H9 (cell line): ENCODE data around the gene PLAU. TPM values are rescaled to one million over a fixed set of nuclear protein-coding genes. Genes with fewer than 3 reads are reported as not detected.

Source experiments
- DNase-seq: peaks from one replicate; pipeline ENCODE4 v3.0.0-alpha.2; 2017
- H2AFZ ChIP-seq: one replicate; pipeline ENCODE4 v1.6.1; 2013; ENCODE audit warnings: mild to moderate bottlenecking, low read length, control low read depth, moderate library complexity
- H2AK5ac ChIP-seq: 2 replicates; pipeline ENCODE4 v1.6.1; 2013; ENCODE audit warnings: low read length, control low read depth, mixed read lengths; ENCODE audit not compliant: insufficient read length
- H2BK120ac ChIP-seq: one replicate; pipeline ENCODE4 v1.6.1; 2013; ENCODE audit warnings: low read depth, mild to moderate bottlenecking, low read length, control low read depth, inconsistent platforms; ENCODE audit not compliant: poor library complexity, severe bottlenecking
- H2BK12ac ChIP-seq: 2 replicates; pipeline ENCODE4 v1.6.1; 2013; ENCODE audit warnings: low read length, control low read depth, mixed read lengths, low read depth; ENCODE audit not compliant: insufficient read length
- H2BK15ac ChIP-seq: 2 replicates; pipeline ENCODE4 v1.6.1; 2013; ENCODE audit warnings: low read depth, low read length, control low read depth
- H2BK20ac ChIP-seq: one replicate; pipeline ENCODE4 v1.6.1; 2013; ENCODE audit warnings: low read depth, mild to moderate bottlenecking, low read length, control low read depth, inconsistent platforms; ENCODE audit not compliant: poor library complexity, severe bottlenecking
- H2BK5ac ChIP-seq: 2 replicates; pipeline ENCODE4 v1.6.1; 2013; ENCODE audit warnings: low read length, control low read depth, mixed read lengths; ENCODE audit not compliant: insufficient read length
- H3K14ac ChIP-seq: 2 replicates; pipeline ENCODE4 v1.6.1; 2013; ENCODE audit warnings: low read length, control low read depth; ENCODE audit not compliant: insufficient read depth
- H3K18ac ChIP-seq: 2 replicates; pipeline ENCODE4 v1.6.1; 2013; ENCODE audit warnings: low read depth, mild to moderate bottlenecking, mixed read lengths, low read length, control low read depth; ENCODE audit not compliant: insufficient read length
- H3K23ac ChIP-seq: 2 replicates; pipeline ENCODE4 v1.6.1; 2013; ENCODE audit warnings: low read length, control low read depth, mixed read lengths, low read depth; ENCODE audit not compliant: insufficient read length
- H3K23me2 ChIP-seq: 2 replicates; pipeline ENCODE4 v1.6.1; 2013; ENCODE audit warnings: low read depth, mild to moderate bottlenecking, mixed read lengths, low read length, control low read depth; ENCODE audit not compliant: insufficient read length, poor library complexity, severe bottlenecking
- H3K27ac ChIP-seq: 2 replicates; pipeline ENCODE4 v1.5.1; 2013; ENCODE audit warnings: low read length, control low read depth, mixed read lengths, low read depth; ENCODE audit not compliant: insufficient read length
- H3K27me3 ChIP-seq: 2 replicates; pipeline ENCODE4 v1.6.1; 2013; ENCODE audit warnings: low read length, control low read depth, inconsistent platforms; ENCODE audit not compliant: insufficient read depth
- H3K4ac ChIP-seq: 2 replicates; pipeline ENCODE4 v1.6.1; 2013; ENCODE audit warnings: low read depth, mild to moderate bottlenecking, control low read depth, inconsistent platforms, low read length, moderate library complexity
- H3K4me1 ChIP-seq: 2 replicates; pipeline ENCODE4 v1.6.1; 2013; ENCODE audit warnings: low read length, control low read depth, inconsistent platforms; ENCODE audit not compliant: insufficient read depth
- H3K4me2 ChIP-seq: 2 replicates; pipeline ENCODE4 v1.6.1; 2013; ENCODE audit warnings: low read length, control low read depth, mixed read lengths; ENCODE audit not compliant: insufficient read length, insufficient read depth
- H3K56ac ChIP-seq: 2 replicates; pipeline ENCODE4 v1.6.1; 2013; ENCODE audit warnings: low read depth, mild to moderate bottlenecking, mixed read lengths, low read length, control low read depth; ENCODE audit not compliant: insufficient read length
- H3K79me1 ChIP-seq: 2 replicates; pipeline ENCODE4 v1.6.1; 2013; ENCODE audit warnings: low read depth, mild to moderate bottlenecking, moderate library complexity, low read length, control low read depth, inconsistent platforms; ENCODE audit not compliant: insufficient read depth, poor library complexity, severe bottlenecking
- H3K79me2 ChIP-seq: 2 replicates; pipeline ENCODE4 v1.6.1; 2013; ENCODE audit warnings: low read length, control low read depth, inconsistent platforms; ENCODE audit not compliant: insufficient read depth
- H3K9ac ChIP-seq: 2 replicates; pipeline ENCODE4 v1.6.1; 2013; ENCODE audit warnings: low read length, control low read depth, mixed read lengths; ENCODE audit not compliant: insufficient read length; ENCODE audit errors: extremely low read depth
- H3K9me3 ChIP-seq: one replicate; pipeline ENCODE4 v1.6.1; 2013; ENCODE audit warnings: low read depth, low read length, inconsistent platforms; ENCODE audit not compliant: control insufficient read depth
- H3T11ph ChIP-seq: one replicate; pipeline ENCODE4 v1.6.1; 2013; ENCODE audit warnings: mild to moderate bottlenecking, low read length, control low read depth, inconsistent platforms
- H4K20me1 ChIP-seq: one replicate; pipeline ENCODE4 v1.6.1; 2013; ENCODE audit not compliant: control insufficient read depth, insufficient read length, insufficient read depth
- H4K5ac ChIP-seq: 2 replicates; pipeline ENCODE4 v1.6.1; 2013; ENCODE audit warnings: low read depth, mild to moderate bottlenecking, mixed read lengths, low read length, control low read depth; ENCODE audit not compliant: insufficient read length
- H4K8ac ChIP-seq: replicated peaks from 2 replicates; pipeline ENCODE4 v1.6.1; 2013; ENCODE audit warnings: low read length, control low read depth, mixed read lengths, low read depth; ENCODE audit not compliant: insufficient read length
- H4K91ac ChIP-seq: 2 replicates; pipeline ENCODE4 v1.6.1; 2013; ENCODE audit warnings: low read depth, mild to moderate bottlenecking, moderate library complexity, mixed read lengths, low read length, control low read depth; ENCODE audit not compliant: insufficient read length
- H3K27ac Mint-ChIP-seq, 3 experiments: 2 replicates in 2 of 3; 3 replicates in 1 of 3; pipeline ENCODE4 v1.8.0; 2020 to 2021; ENCODE audit warnings: mixed read lengths in 3 of 3, mild to moderate bottlenecking in 1 of 3, moderate library complexity in 1 of 3
- H3K27me3 Mint-ChIP-seq: 2 replicates; pipeline ENCODE4 v1.8.0; 2021; ENCODE audit warnings: low read depth, mild to moderate bottlenecking, moderate library complexity, mixed read lengths
- H3K36me3 Mint-ChIP-seq, 3 experiments: 2 replicates in 2 of 3; 3 replicates in 1 of 3; pipeline ENCODE4 v1.8.0; 2020 to 2021; ENCODE audit warnings: low read depth in 3 of 3, mixed read lengths in 3 of 3; ENCODE audit not compliant: insufficient read depth in 1 of 3
- H3K4me1 Mint-ChIP-seq, 2 experiments: 2 replicates each; pipeline ENCODE4 v1.8.0; 2020; ENCODE audit warnings: mixed read lengths in 2 of 2
- H3K4me3 Mint-ChIP-seq, 2 experiments: 2 replicates in 1 of 2; 3 replicates in 1 of 2; pipeline ENCODE4 v1.8.0; 2020 to 2021; ENCODE audit warnings: mild to moderate bottlenecking in 2 of 2, mixed read lengths in 2 of 2, moderate library complexity in 1 of 2
- H3K9me3 Mint-ChIP-seq, 2 experiments: 2 replicates in 1 of 2; 3 replicates in 1 of 2; pipeline ENCODE4 v1.8.0; 2020; ENCODE audit warnings: mild to moderate bottlenecking in 2 of 2, mixed read lengths in 2 of 2, moderate library complexity in 1 of 2
- WGBS: extraction: QIAGEN DNeasy Blood & Tissue Kit; methylation state at CpG from one replicate; pipeline ENCODE4 v1.1.7; 2013; ENCODE audit warnings: missing lambda C conversion rate, low lambda C conversion rate, mixed read lengths; ENCODE audit not compliant: insufficient read length; ENCODE audit errors: extremely low coverage; 5-methylcytosine and 5-hydroxymethylcytosine counted together
- total RNA-seq: library from RNA; stranded (reverse); gene quantifications from 2 replicates; pipeline ENCODE4 v1.2.1, GENCODE V29; 2021
- TF ChIP-seq, protein P1 (sequence below): fragments of 200-600 bp; sonication (generic); conservative IDR thresholded peaks from 3 replicates; pipeline ENCODE4 v1.8.0; 2021; ENCODE audit warnings: antibody characterized with exemption, mild to moderate bottlenecking

The PLAU gene
- total RNA-seq, 1 experiment from 2014 or later, result 15.0 TPM

DNA sequence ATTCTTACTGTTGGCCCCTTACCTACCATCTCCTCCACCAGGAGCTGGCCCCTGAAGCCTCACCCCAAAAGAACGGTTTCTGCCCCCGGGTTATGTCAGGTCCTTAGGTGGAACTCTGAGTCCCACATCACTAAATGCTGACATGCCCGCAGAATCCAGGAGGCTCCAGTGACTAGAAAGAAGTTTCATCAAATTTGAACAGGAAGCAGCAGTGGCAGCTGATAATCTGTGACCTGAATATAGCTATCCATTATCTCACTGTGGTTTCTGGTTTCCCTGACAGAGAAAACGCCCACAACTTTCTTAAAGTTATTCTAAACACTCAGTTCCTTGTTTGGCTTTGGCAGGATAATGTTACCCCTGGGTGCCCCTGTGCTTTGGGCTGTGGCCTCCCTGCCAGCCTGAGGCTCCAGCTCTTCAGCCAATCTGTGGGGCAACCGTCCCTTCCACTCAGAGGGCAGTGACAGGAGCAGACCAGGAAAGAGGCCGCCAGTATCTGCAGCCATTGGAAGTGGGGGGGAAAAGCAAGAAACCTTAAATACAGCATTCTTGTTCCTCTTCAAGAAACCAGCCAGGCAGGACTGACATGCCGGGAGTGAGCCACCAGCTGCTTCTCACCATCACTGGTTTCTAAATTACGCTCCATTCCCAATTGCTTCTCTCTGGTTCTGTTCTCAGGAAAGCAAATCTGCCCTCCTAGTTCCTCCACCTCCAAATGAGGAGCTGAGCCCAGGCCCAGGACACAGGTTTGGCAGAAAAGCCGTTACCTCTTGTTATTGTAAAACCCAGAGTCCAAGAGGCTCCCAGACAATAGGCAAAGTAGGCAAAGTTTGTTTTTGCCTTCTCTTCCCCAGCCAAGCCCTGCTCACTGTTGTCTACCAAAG is 45.8 kb downstream of the PLAU start:
- no peak overlapping the region for H4K91ac ChIP-seq
- H3K14ac ChIP-seq, result no peak overlapping the region
- no peak overlapping the region for H3K9ac ChIP-seq
- peaks cover 11 to 16% of the 10 kb centered on the region in 2 experiments for H3K4me1 Mint-ChIP-seq
- H4K20me1 ChIP-seq, result no peaks in the 10 kb centered on the region
- H3T11ph ChIP-seq, result no peak overlapping the region
- no peak overlapping the region for H2AK5ac ChIP-seq
- H3K56ac ChIP-seq, result no peak overlapping the region
- no peak overlapping the region for H2BK5ac ChIP-seq
- DNase-seq, result no peak
- no peak overlapping the region for H2BK20ac ChIP-seq
- no peak overlapping the region for H3K4ac ChIP-seq
- H3K79me1 ChIP-seq, result no peaks in the 10 kb centered on the region
- H2BK12ac ChIP-seq, result no peak overlapping the region
- H3K79me2 ChIP-seq, result no peaks in the 10 kb centered on the region
- H3K9me3 Mint-ChIP-seq, result no peaks in the 10 kb centered on the region
- 0 out of 2 replicates have a peak, but pooled peaks cover 3% of the 10 kb centered on the region for H3K4me1 ChIP-seq
- no peak overlapping the region for H2BK15ac ChIP-seq
- no peak overlapping the region for H4K8ac ChIP-seq
- peak overlapping the region; percentile 3 for H3K18ac ChIP-seq
- H2AFZ ChIP-seq, result no peak overlapping the region
- H3K27me3 Mint-ChIP-seq, result no peaks in the 10 kb centered on the region
- H3K4me2 ChIP-seq, result no peak overlapping the region
- no CpG with 5 or more reads among the region's 9 CpGs for WGBS
- TF ChIP-seq, protein P1, sequence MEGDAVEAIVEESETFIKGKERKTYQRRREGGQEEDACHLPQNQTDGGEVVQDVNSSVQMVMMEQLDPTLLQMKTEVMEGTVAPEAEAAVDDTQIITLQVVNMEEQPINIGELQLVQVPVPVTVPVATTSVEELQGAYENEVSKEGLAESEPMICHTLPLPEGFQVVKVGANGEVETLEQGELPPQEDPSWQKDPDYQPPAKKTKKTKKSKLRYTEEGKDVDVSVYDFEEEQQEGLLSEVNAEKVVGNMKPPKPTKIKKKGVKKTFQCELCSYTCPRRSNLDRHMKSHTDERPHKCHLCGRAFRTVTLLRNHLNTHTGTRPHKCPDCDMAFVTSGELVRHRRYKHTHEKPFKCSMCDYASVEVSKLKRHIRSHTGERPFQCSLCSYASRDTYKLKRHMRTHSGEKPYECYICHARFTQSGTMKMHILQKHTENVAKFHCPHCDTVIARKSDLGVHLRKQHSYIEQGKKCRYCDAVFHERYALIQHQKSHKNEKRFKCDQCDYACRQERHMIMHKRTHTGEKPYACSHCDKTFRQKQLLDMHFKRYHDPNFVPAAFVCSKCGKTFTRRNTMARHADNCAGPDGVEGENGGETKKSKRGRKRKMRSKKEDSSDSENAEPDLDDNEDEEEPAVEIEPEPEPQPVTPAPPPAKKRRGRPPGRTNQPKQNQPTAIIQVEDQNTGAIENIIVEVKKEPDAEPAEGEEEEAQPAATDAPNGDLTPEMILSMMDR, result no peak
- H3K23ac ChIP-seq, result no peak overlapping the region
- H3K36me3 Mint-ChIP-seq, result no peaks in the 10 kb centered on the region
- H3K27ac Mint-ChIP-seq, result peak overlapping the region; percentile 40 to 83 (median 77); a peak in 3 of 7 replicates
- no peaks in the 10 kb centered on the region for H3K23me2 ChIP-seq
- H2BK120ac ChIP-seq, result no peak overlapping the region
- H3K9me3 ChIP-seq, result no peaks in the 10 kb centered on the region
- H3K4me3 Mint-ChIP-seq, result no peak overlapping the region
- H4K5ac ChIP-seq, result no peak overlapping the region
- H3K27ac ChIP-seq, result no peak overlapping the region
- no peaks in the 10 kb centered on the region for H3K27me3 ChIP-seq
